Cerebellar nuclear complex (tissue), 1 donor: ENCODE data around the gene ISY1.
"Not testable (repeated sequence)": the region's sequence is repeated elsewhere in the genome, so short reads cannot be mapped to it uniquely, and the experiment has no call there.

Experiments used
- DNase-seq, 2 experiments: peaks; one replicate each; lab custom pipeline; 2025; lab: John Stamatoyannopoulos, UW

The ISY1 gene

GRCh38 chr3:129166579-129167332, 5.9 kb upstream of the ISY1 start:
- DNase-seq: no peak

GRCh38 chr3:129165594-129165993, 4.7 kb upstream of the ISY1 start:
- not testable (repeated sequence) for DNase-seq

GRCh38 chr3:129164500-129164899, 3.6 kb upstream of the ISY1 start:
- no peak for DNase-seq

GRCh38 chr3:129162729-129163579, 2.1 kb upstream of the ISY1 start:
- no peak for DNase-seq

GRCh38 chr3:129161860-129162271, 1.0 kb upstream of the ISY1 start:
- DNase-seq: no peak

GRCh38 chr3:129144786-129145185, 16.1 kb downstream of the ISY1 start:
- no peak for DNase-seq

- DNase-seq: not testable (repeated sequence)
Observed at GRCh38 chr3:129141011-129141410, 19.9 kb downstream of the ISY1 start.

- DNase-seq: no peak
Observed at GRCh38 chr3:129139911-129140310, 21.0 kb downstream of the ISY1 start.

- not testable (repeated sequence) for DNase-seq
Observed at GRCh38 chr3:129136275-129136674, 24.6 kb downstream of the ISY1 start.

GRCh38 chr3:129132097-129132866, 28.6 kb downstream of the ISY1 start:
- DNase-seq: no peak

- no peak for DNase-seq
Observed at GRCh38 chr3:129131465-129132088, 29.3 kb downstream of the ISY1 start.

- no peak for DNase-seq
Observed at GRCh38 chr3:129130291-129130813, 30.5 kb downstream of the ISY1 start.

- DNase-seq: no peak
Observed at GRCh38 chr3:129128357-129129155, 32.3 kb downstream of the ISY1 start.

GRCh38 chr3:129126726-129127280, 34.1 kb downstream of the ISY1 start:
- no peak for DNase-seq

GRCh38 chr3:129123314-129124060, 37.4 kb downstream of the ISY1 start:
- DNase-seq: no peak

- DNase-seq: no peak
Observed at GRCh38 chr3:129122412-129123011, 38.4 kb downstream of the ISY1 start.

- DNase-seq: peak; percentile 17 to 44
Observed at GRCh38 chr3:129121792-129122411, 39.0 kb downstream of the ISY1 start, which contains the start of gene RAB43. RAB43 (minus strand) TSS chr3:129121804; CDS start chr3:129121489, 315 bp downstream.

GRCh38 chr3:129121016-129121791, 39.7 kb downstream of the ISY1 start:
- DNase-seq: no peak
